ENCODE results near the gene TAF5. TPM values are rescaled to one million over a fixed set of nuclear protein-coding genes. Genes with fewer than 3 reads are reported as not detected.
A peak's percentile ranks its signal among the peaks of the same experiment; 100 is the strongest.

TAF5 gene
- total and polyA plus RNA-seq, 10 of the 15 experiments (the other 5 are each of a cell fraction or from before 2014, with no cell fraction given): 3.7 to 9.2 (median 7.3) TPM

DNA sequence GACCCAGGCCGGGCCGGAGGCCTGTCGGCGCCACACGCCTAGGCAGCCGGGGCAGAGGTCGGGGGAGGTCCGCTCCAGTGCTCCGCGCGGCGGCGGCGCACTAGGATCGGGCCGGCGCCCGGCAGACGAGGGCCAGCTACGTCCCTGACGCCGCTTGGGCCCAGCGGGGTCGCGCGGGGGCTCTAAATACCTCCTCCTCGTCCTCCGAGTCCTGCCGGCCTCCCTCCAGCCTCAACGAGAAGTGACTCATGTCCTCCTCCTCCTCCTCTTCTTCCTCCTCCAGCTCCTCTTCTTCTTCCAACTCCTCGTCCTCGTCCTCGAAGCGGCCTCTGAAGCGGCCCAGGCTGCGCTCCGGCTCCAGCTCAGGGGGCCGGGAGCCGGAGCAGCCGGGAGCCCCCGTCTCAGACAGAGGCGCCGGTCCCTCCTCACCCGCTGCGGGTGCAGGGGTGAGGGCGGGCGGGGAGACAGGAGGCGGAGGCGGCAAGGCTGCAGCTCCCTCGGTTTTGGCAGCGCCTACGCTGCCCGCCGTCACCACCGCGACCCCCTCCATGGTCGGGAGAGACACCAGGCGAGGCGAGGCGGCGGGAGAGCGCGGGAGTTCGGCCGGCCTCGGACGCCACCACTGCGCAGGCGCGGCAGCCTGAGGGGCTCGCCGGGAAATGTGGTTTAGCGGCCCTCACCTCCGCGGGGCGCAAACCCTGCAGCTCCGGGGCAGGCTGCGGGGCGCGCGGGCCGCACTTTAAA, 17.1 kb upstream of the TAF5 start, which contains the start of gene PCGF6 (continued):
- TF ChIP-seq NR2F1 (conservative IDR thresholded peaks at IDR 0.05): peak; percentile 32
- TF ChIP-seq SMARCA5 (IDR thresholded peaks at IDR 0.05): no peak
- peak; percentile 82 for TF ChIP-seq HCFC1 (IDR thresholded peaks at IDR 0.05; ENCODE audit: low read length)
- peak; percentile 88 for TF ChIP-seq IKZF1 (conservative IDR thresholded peaks at IDR 0.05)
- no peak for TF ChIP-seq SMC3 (IDR thresholded peaks at IDR 0.05; ENCODE audit: borderline replicate concordance, low read length)
- no peak for TF ChIP-seq ZNF384 (IDR thresholded peaks at IDR 0.05; ENCODE audit: borderline replicate concordance, low read depth, low read length)
- TF ChIP-seq, protein P1, sequence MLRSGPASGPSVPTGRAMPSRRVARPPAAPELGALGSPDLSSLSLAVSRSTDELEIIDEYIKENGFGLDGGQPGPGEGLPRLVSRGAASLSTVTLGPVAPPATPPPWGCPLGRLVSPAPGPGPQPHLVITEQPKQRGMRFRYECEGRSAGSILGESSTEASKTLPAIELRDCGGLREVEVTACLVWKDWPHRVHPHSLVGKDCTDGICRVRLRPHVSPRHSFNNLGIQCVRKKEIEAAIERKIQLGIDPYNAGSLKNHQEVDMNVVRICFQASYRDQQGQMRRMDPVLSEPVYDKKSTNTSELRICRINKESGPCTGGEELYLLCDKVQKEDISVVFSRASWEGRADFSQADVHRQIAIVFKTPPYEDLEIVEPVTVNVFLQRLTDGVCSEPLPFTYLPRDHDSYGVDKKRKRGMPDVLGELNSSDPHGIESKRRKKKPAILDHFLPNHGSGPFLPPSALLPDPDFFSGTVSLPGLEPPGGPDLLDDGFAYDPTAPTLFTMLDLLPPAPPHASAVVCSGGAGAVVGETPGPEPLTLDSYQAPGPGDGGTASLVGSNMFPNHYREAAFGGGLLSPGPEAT (IDR thresholded peaks at IDR 0.05; ENCODE audit: low read depth): no peak
- TF ChIP-seq MYC (IDR thresholded peaks at IDR 0.05; ENCODE audit: insufficient read depth, insufficient read length, insufficient replicate concordance, low read length, severe bottlenecking): no peak
- TF ChIP-seq TCF3 (IDR thresholded peaks at IDR 0.05; ENCODE audit: borderline replicate concordance, insufficient read depth, low read depth, low read length): 0 out of 2 replicates have a peak, but pooled peaks have one; percentile 22
- TF ChIP-seq WRNIP1 (IDR thresholded peaks at IDR 0.05; ENCODE audit: borderline replicate concordance, low read depth, low read length): no peak
- TF ChIP-seq, protein P2, sequence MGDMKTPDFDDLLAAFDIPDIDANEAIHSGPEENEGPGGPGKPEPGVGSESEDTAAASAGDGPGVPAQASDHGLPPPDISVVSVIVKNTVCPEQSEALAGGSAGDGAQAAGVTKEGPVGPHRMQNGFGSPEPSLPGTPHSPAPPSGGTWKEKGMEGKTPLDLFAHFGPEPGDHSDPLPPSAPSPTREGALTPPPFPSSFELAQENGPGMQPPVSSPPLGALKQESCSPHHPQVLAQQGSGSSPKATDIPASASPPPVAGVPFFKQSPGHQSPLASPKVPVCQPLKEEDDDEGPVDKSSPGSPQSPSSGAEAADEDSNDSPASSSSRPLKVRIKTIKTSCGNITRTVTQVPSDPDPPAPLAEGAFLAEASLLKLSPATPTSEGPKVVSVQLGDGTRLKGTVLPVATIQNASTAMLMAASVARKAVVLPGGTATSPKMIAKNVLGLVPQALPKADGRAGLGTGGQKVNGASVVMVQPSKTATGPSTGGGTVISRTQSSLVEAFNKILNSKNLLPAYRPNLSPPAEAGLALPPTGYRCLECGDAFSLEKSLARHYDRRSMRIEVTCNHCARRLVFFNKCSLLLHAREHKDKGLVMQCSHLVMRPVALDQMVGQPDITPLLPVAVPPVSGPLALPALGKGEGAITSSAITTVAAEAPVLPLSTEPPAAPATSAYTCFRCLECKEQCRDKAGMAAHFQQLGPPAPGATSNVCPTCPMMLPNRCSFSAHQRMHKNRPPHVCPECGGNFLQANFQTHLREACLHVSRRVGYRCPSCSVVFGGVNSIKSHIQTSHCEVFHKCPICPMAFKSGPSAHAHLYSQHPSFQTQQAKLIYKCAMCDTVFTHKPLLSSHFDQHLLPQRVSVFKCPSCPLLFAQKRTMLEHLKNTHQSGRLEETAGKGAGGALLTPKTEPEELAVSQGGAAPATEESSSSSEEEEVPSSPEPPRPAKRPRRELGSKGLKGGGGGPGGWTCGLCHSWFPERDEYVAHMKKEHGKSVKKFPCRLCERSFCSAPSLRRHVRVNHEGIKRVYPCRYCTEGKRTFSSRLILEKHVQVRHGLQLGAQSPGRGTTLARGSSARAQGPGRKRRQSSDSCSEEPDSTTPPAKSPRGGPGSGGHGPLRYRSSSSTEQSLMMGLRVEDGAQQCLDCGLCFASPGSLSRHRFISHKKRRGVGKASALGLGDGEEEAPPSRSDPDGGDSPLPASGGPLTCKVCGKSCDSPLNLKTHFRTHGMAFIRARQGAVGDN (IDR thresholded peaks at IDR 0.05): peak; percentile 53; the same call in 1 of the 2 replicates
- TF ChIP-seq EED (IDR thresholded peaks at IDR 0.05; ENCODE audit: low read depth): peak; percentile 49
- TF ChIP-seq ASH2L (IDR thresholded peaks at IDR 0.05; ENCODE audit: borderline replicate concordance, low read depth): no peak
- TF ChIP-seq NBN (IDR thresholded peaks at IDR 0.05): no peak
- peak; percentile 82 for TF ChIP-seq POLR2A (IDR thresholded peaks at IDR 0.05; ENCODE audit: low read depth, low read length)
- TF ChIP-seq, protein P3, sequence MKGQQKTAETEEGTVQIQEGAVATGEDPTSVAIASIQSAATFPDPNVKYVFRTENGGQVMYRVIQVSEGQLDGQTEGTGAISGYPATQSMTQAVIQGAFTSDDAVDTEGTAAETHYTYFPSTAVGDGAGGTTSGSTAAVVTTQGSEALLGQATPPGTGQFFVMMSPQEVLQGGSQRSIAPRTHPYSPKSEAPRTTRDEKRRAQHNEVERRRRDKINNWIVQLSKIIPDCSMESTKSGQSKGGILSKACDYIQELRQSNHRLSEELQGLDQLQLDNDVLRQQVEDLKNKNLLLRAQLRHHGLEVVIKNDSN (IDR thresholded peaks at IDR 0.05; ENCODE audit: borderline replicate concordance, extremely low read length, insufficient read depth, low read depth, low read length): no peak
- TF ChIP-seq NRF1 (conservative IDR thresholded peaks at IDR 0.05; ENCODE audit: low read depth, low read length): peak; percentile 69
- no peak for TF ChIP-seq ZNF217 (IDR thresholded peaks at IDR 0.05)
- TF ChIP-seq POLR2AphosphoS5 (IDR thresholded peaks at IDR 0.05; ENCODE audit: low read length): peak; percentile 68; the same call in 1 of the 2 replicates
- 0 out of 2 replicates have a peak, but pooled peaks have one; percentile 43 for TF ChIP-seq TARDBP (IDR thresholded peaks at IDR 0.05; ENCODE audit: borderline replicate concordance)
- TF ChIP-seq YY1 (IDR thresholded peaks at IDR 0.05; ENCODE audit: low read depth, low read length): peak; percentile 72
- peak; percentile 89; the same call in 1 of the 2 replicates for TF ChIP-seq RB1 (IDR thresholded peaks at IDR 0.05; ENCODE audit: borderline replicate concordance)
- no peak for TF ChIP-seq SREBF2 (IDR thresholded peaks at IDR 0.05; ENCODE audit: low read length)
- TF ChIP-seq LARP7 (IDR thresholded peaks at IDR 0.05): peak; percentile 77
- no peak for TF ChIP-seq RFX5 (IDR thresholded peaks at IDR 0.05; ENCODE audit: low read depth, low read length)
- TF ChIP-seq RUNX3 (IDR thresholded peaks at IDR 0.05; ENCODE audit: low read length): peak; percentile 78
